ENCODE data around the gene IQGAP1. TPM values are rescaled to one million over a fixed set of nuclear protein-coding genes. Genes with fewer than 3 reads are reported as not detected.

IQGAP1 gene
- total RNA-seq, 1 experiment from 2014 or later = 72.4 TPM

GRCh38 chr15:90376789-90377188, 11.3 kb upstream of the IQGAP1 start:
- no peak overlapping the region for H4K5ac ChIP-seq (ENCODE audit: insufficient read length, low read depth, low read length)
- H2BK120ac ChIP-seq (ENCODE audit: low read depth, low read length, poor library complexity, severe bottlenecking) = no peak overlapping the region
- no peaks in the 10 kb centered on the region for H3K27me3 ChIP-seq (ENCODE audit: insufficient read depth, low read length)
- Mint-ChIP-seq H3K9me3 (peaks cover 13 to 16% of the 10 kb centered on the region in 2 experiments), H3K4me3 (no peak overlapping the region), H3K4me1 (no peaks in the 10 kb centered on the region), H3K27me3 (ENCODE audit: low read depth) (no peaks in the 10 kb centered on the region), H3K36me3 (ENCODE audit: insufficient read depth in 1 of 3, low read depth in 3 of 3) (peaks cover 2 to 10% (median 5%) of the 10 kb centered on the region in 3 experiments; a peak in 5 of 7 replicates), H3K27ac (no peak overlapping the region)
- H3K79me1 ChIP-seq (ENCODE audit: insufficient read depth, low read depth, low read length, poor library complexity, severe bottlenecking) = no peaks in the 10 kb centered on the region
- no peak overlapping the region for H2BK12ac ChIP-seq (ENCODE audit: insufficient read length, low read depth, low read length)
- no peak overlapping the region for H3K9ac ChIP-seq (ENCODE audit: extremely low read depth, insufficient read length, low read length)
- no peak overlapping the region for H3K4ac ChIP-seq (ENCODE audit: low read depth, low read length)
- no CpG with 5 or more reads among the region's 6 CpGs for WGBS (ENCODE audit: extremely low coverage, insufficient read length, low lambda C conversion rate)
- no peak overlapping the region for H3K4me2 ChIP-seq (ENCODE audit: insufficient read depth, insufficient read length, low read length)
- no peaks in the 10 kb centered on the region for H4K20me1 ChIP-seq (ENCODE audit: control insufficient read depth, insufficient read depth, insufficient read length)
- H2BK5ac ChIP-seq (ENCODE audit: insufficient read length, low read length) = no peak overlapping the region
- no peaks in the 10 kb centered on the region for H3K79me2 ChIP-seq (ENCODE audit: insufficient read depth, low read length)
- TF ChIP-seq, protein P1, sequence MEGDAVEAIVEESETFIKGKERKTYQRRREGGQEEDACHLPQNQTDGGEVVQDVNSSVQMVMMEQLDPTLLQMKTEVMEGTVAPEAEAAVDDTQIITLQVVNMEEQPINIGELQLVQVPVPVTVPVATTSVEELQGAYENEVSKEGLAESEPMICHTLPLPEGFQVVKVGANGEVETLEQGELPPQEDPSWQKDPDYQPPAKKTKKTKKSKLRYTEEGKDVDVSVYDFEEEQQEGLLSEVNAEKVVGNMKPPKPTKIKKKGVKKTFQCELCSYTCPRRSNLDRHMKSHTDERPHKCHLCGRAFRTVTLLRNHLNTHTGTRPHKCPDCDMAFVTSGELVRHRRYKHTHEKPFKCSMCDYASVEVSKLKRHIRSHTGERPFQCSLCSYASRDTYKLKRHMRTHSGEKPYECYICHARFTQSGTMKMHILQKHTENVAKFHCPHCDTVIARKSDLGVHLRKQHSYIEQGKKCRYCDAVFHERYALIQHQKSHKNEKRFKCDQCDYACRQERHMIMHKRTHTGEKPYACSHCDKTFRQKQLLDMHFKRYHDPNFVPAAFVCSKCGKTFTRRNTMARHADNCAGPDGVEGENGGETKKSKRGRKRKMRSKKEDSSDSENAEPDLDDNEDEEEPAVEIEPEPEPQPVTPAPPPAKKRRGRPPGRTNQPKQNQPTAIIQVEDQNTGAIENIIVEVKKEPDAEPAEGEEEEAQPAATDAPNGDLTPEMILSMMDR (conservative IDR thresholded peaks at IDR 0.05) = no peak
- no peak overlapping the region for H3K14ac ChIP-seq (ENCODE audit: insufficient read depth, low read length)
- H3K9me3 ChIP-seq (ENCODE audit: control insufficient read depth, low read depth, low read length) = no peaks in the 10 kb centered on the region
- H3K56ac ChIP-seq (ENCODE audit: insufficient read length, low read depth, low read length) = no peak overlapping the region
- H3K18ac ChIP-seq (ENCODE audit: insufficient read length, low read depth, low read length) = no peak overlapping the region
- no peaks in the 10 kb centered on the region for H3K23me2 ChIP-seq (ENCODE audit: insufficient read length, low read depth, low read length, poor library complexity, severe bottlenecking)
- H3K27ac ChIP-seq (ENCODE audit: insufficient read length, low read depth, low read length) = no peak overlapping the region
- no peak overlapping the region for H4K8ac ChIP-seq (replicated peaks; ENCODE audit: insufficient read length, low read depth, low read length)
- H3T11ph ChIP-seq (ENCODE audit: low read length) = no peak overlapping the region
- H3K23ac ChIP-seq (ENCODE audit: insufficient read length, low read depth, low read length) = no peak overlapping the region
- no peak overlapping the region for H2AK5ac ChIP-seq (ENCODE audit: insufficient read length, low read length)
- H4K91ac ChIP-seq (ENCODE audit: insufficient read length, low read depth, low read length) = no peak overlapping the region
- H2AFZ ChIP-seq (ENCODE audit: low read length) = no peak overlapping the region
- DNase-seq = no peak
- H2BK20ac ChIP-seq (ENCODE audit: low read depth, low read length, poor library complexity, severe bottlenecking) = no peak overlapping the region
- no peaks in the 10 kb centered on the region for H3K4me1 ChIP-seq (ENCODE audit: insufficient read depth, low read length)
- no peak overlapping the region for H2BK15ac ChIP-seq (ENCODE audit: low read depth, low read length)

All from H9 (cell line).